K562 (cell line): Measurements from ENCODE around the gene OVCA2. TPM values are rescaled to one million over a fixed set of nuclear protein-coding genes. Genes with fewer than 3 reads are reported as not detected.

Experiments
- E2F1 ChIP-seq: sonication (generic); formaldehyde crosslinking; IDR thresholded peaks from 2 replicates; pipeline ENCODE4 v1.8.1; 2023; ENCODE audit warnings: mild to moderate bottlenecking, missing genetic modification reagents, moderate library complexity
- GABPB2 ChIP-seq: fragments of 250-450 bp; sonication (Bioruptor Pico); conservative IDR thresholded peaks from 2 replicates; pipeline ENCODE4 v1.5.1; 2021; ENCODE audit warnings: mild to moderate bottlenecking
- HMBOX1 ChIP-seq: sonication (generic); IDR thresholded peaks from 2 replicates; pipeline ENCODE4 v1.6.1; 2016
- KLF6 ChIP-seq: fragments of 250-450 bp; sonication (Bioruptor Pico); IDR thresholded peaks from 2 replicates; pipeline ENCODE4 v1.4.0; 2020; ENCODE audit warnings: mild to moderate bottlenecking, moderate library complexity, borderline replicate concordance
- REST ChIP-seq, 2 experiments: fragments of 450-650 bp; formaldehyde crosslinking in 1 of 2; IDR thresholded peaks; 2 replicates each; pipeline versions ENCODE4 v1.4.0 to v1.6.1; 2014 to 2020; ENCODE audit warnings: mild to moderate bottlenecking in 2 of 2, borderline replicate concordance in 1 of 2, low read depth in 1 of 2
- ZC3H11A ChIP-seq: IDR thresholded peaks from 2 replicates; pipeline ENCODE4 v1.6.1; 2012; ENCODE audit warnings: low read depth, low read length, improper control_type of control experiment
- ZEB2 ChIP-seq: fragments of 450-650 bp; IDR thresholded peaks from 2 replicates; pipeline ENCODE4 v1.6.1; 2016
- polyA plus RNA-seq, 8 experiments: library from polyadenylated mRNA; depleted of rRNA in 4 of 8; stranded (reverse) in 5 of 8; unstranded in 3 of 8; fragments of >200 nt; fragmentation: Nextera tagmentation in 2 of 8; fragmentation: Illumina TruSeq in 1 of 8; extraction: Ambion mirVana in 2 of 8; extraction: Trizol in 1 of 8; gene quantifications; 2 replicates each; pipeline versions ENCODE4 v1.2.1 to v1.2.3, GENCODE V29; 2011 to 2014; ENCODE audit warnings: inconsistent platforms in 1 of 8, missing spikeins in 1 of 8
- total RNA-seq, 7 experiments: library from RNA; depleted of rRNA in 6 of 7; stranded (reverse); fragments of >200 nt in 6 of 7; fragmentation: Illumina TruSeq in 2 of 7; extraction: Trizol in 2 of 7; gene quantifications; 2 replicates each; pipeline versions ENCODE4 v1.2.1 to v1.2.3, GENCODE V29; 2011 to 2021; ENCODE audit warnings: low replicate concordance in 1 of 7

The OVCA2 gene
- total and polyA plus RNA-seq, 9 of the 15 experiments (the other 6 are each of a cell fraction or from before 2014, with no cell fraction given), result 3.0 to 23.7 (median 14.1) TPM

GRCh38 chr17:1997289-1997926, 44.4 kb upstream of the OVCA2 start (continued):
- TF ChIP-seq E2F1 (CRISPR knock-in tag), result no peak
- TF ChIP-seq GABPB2 (CRISPR knock-in tag), result no peak
- no peak for TF ChIP-seq KLF6 (CRISPR knock-in tag)
- TF ChIP-seq ZC3H11A, result no peak
- TF ChIP-seq REST (IDR thresholded peaks at IDR 0.05; ENCODE audit: borderline replicate concordance), result no peak
- no peak for TF ChIP-seq REST (CRISPR knock-in tag; IDR thresholded peaks at IDR 0.05; ENCODE audit: low read depth)
- no peak for TF ChIP-seq ZEB2
- TF ChIP-seq HMBOX1, result no peak
